HG03280 (cell line): ENCODE measurements around the gene CRYAB.
"Not testable (repeated sequence)": the region's sequence is repeated elsewhere in the genome, so short reads cannot be mapped to it uniquely, and the experiment has no call there.

Experiments
- ATAC-seq: cut with Tn5 transposase; IDR thresholded peaks from one replicate; pipeline ENCODE4 v1.9.1; 2021; ENCODE audit warnings: mild to moderate bottlenecking, moderate library complexity; ENCODE audit not compliant: unreplicated experiment

Gene CRYAB

DNA sequence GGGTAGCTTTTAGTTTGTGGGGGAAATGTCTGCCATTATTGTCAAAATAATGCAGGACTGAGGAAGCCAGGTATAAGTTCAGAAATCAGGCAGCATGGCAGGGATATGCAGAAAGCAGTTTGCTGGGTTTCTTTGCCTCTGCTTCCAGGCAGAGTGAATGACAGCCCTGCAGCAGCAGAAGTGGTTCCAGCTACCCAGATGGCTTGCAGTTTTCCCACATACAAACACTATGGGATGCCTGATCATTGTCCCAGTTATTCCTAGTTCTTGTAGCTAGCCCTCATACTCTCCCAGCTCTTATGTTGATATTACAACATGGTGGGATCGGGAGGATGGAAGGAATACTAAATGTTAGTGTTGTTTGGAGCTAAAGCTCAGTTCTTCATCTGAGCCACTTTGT is 22.7 kb upstream of the CRYAB start:
- ATAC-seq = no peak

DNA sequence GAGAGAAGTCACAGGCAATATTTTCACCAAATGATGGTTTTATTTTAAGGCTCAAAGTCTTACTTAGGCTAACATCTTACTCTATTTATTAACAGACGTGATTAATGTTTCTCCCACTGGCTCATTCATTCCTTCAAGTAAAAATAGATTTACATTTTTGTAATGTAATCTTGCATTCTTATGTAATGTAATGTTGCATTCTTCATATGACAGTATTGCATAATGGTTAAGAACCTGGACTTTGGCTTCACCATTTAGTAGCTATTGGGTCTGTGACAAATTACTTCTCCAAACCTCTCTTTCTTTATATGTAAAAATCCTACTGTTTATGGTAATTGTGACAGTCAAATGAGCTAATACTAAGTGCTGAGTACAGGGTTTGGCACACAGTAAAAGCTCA is 22.3 kb upstream of the CRYAB start:
- no peak for ATAC-seq

DNA sequence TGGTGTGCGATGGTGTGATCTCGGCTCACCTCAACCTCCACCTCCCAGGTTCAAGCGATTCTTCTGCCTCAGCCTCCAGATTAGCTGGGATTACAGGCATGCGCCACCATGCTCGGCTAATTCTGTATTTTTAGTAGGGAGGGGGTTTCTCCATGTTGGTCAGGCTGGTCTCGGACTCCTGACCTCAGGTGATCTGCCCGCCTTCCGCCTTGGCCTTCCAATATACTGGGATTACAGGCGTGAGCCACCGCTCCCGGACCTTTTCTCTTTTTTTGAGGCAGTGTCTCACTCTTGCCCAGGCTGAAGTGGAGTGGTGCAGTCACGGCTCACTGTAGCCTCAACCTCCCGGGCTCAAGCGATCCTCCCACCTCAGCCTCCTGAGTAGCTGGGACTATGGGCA is 21.6 kb upstream of the CRYAB start:
- not testable (repeated sequence) for ATAC-seq

DNA sequence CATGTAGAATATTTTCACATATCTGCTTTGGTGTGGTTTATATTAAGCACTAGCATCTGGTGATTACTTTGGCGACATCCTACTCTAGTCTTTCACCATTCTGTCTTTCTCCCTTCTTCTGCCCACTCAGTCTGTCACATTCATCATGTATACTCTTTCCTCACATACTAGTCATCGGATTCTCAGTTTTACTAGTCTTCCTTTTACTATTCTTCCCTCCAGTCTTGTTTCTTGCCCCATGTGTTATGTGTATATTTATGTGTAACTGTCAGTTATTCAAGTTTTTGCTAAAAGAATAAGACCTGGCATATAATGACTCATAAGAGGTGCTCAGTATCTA is 21.0 kb upstream of the CRYAB start:
- no peak for ATAC-seq

DNA sequence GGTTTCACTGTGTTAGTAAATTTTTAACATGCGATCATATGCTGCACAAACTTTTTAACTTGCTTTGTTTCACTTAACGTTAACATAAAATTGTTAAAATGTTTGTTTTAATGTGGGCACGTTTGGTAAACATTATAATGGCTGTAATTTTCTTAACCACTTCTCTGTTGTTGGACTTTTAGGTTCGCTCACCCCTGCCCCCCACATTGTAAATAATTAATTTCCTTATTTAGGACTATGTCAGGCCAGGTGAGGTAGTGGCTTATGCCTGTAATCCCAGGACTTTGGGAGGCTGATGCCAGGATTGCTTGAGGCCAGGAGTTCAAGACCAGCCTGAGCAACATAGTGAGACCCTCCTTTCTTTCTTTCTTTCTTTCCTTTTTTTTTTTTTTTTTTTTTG is 18.9 kb upstream of the CRYAB start:
- ATAC-seq = no peak

DNA sequence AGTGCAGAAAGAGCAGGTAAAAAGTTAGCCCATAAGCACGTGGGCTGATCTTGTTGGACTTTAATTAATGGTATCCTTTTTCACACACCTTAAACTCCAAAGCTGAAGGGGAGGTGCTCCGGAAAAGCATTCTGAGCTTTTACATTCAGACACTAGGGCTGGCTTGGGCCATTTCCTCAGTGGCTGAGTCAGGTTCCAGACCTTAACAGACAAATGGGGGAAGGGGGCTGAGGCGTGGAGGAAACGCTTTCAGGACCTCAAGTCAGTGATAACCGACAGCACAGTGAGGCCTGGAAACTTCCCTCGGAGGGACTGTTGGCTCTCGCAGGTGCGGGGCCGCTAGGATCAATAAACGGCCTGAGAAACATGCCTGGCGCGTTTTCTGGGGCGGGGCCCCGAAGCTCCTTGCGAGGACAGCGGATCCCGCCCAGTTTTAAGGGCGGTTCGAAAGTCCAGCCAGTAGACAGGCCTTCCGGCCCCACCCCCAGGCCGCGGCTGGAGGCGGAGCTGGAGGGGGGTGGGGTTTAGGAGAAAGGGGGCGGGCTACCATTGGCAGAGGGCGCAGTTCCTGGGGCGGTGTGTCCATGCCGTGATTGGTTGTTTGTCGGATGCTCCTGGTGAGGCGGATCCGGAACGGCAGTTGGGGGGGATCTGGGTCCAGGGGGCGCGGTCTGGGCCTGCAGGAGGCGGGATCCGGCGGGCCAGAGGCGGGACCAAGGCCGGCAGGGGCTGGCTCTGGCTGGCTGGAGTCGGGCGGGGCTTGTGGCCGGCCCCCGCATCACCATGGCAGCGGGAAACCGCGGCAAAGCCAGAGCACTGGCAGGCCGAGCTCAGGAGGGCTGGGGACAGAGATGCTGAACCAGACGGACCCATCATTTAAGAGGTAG is 15.2 kb upstream of the CRYAB start:
- ATAC-seq = peak; percentile 92

DNA sequence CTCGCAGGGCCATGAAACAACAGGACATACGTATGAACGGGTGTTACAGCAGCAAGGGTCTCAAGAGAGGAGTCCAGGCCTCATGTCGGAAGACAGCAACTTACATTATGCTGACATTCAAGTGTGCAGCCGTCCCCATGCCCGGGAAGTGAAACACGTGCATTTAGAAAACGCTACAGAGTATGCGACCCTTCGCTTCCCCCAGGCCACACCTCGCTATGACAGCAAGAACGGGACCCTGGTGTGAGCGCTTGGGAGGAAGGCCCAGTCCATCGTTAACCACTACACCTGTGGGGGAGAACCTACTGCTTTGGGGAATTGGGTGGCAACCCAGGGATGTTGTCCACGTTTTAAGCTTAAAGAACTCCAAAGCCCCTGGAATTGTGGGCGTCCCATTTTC is 14.4 kb upstream of the CRYAB start:
- ATAC-seq = no peak

DNA sequence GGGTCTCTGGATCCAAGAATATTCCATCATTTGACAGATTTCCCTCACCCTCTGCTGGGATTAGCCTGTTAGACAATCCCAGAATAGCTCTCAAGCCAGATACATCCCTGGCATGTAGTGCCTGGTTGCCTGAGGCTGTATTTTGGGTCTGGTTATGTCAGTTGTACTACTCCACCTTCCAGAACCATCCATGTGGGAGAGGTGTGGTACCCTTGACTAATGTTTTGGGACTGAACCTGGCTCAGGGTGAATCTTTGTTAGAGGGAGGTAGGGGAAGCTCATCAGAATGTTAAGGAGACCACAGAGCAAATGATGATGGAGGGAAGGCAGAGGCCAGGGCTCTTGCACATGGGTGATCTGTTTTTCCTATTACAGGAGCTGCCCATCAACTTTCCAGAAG is 12.4 kb upstream of the CRYAB start:
- no peak for ATAC-seq

DNA sequence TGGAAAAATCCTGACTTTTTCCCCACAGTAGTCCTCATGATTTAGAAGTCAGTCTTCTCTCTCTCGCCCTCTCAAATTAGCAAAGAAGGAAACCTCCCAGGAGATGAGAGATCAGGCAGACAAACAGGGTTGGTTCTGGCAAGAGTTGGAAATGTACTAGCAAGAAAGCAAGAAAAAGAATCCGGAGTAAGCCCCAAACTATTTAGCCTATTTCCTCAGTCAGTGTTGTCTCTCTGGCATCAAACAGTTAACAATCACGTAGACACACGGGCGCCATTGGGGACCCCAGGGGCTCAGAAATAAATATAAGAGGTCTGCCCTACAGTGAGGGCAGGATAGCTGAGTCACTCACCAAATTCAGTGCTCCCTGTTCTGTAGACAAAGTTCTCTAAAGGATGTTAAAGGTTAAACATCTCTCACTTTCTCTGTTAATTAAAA is 11.8 kb upstream of the CRYAB start:
- ATAC-seq = no peak

DNA sequence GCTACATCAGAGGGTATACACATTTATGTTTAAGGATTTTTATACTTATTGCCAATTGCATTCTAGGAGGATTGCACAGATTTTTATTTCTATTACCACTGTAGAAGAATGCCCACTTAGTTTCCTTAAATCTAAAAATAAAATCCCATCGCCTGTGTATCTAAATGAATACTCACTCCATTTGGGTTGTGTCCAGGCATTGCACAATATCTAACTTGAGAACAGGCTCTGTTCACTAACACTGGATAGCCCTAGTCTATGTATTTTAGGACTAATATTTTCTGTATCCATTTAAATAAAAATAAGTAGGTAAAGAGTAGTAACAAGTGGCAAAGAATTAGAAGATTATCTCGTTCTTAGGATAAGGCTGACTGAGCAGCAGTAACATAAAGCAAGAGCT is 11.2 kb upstream of the CRYAB start:
- ATAC-seq = no peak

DNA sequence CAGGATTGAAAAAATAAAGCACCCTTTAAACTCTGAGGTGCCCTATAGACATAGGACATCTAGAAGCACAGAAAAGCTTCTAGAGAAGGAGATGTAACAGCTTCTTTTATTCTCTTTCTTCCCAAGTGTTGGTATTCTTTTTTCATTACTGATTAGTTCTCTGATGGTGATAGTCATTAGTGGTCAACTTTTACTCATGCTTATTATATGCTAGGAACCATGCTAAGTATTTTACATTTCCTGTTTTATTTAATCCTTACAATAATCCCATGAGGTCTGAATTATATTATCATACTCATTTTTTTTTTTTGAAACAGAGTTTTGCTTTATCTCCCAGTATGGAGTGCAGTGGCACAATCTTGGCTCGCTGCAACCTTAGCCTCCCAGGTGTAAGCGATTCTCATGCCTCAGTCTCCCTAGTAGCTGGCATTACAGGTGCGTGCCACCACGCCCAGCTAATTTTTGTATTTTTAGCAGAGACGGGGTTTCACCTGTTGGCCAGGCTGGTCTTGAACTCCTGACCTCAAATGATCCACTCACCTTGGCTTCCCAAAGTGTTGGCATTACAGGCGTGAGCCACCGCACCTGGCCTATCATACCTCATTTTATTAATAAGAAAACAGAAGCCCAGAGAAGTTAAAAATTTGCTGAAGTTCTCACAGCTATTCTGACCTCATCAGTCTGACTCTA is 10.1 kb upstream of the CRYAB start:
- no peak for ATAC-seq

DNA sequence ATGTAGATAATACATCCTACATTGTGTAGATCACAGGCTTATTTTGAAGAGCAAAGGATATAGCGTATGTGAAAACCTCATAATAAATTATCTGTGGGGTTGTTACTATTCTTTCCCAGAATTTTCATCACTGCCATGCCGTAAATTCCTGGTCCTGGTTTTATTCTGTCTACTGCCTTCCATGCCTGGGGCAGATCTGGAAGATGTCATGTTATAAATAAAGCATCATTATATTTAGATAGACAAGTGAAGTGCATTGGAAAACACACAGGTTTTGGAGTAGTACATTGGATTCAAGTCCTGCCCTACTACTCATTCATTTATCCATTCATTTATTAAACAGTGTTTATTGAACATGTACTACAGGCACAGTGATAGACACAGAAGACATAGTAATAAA is 9.3 kb upstream of the CRYAB start:
- no peak for ATAC-seq

DNA sequence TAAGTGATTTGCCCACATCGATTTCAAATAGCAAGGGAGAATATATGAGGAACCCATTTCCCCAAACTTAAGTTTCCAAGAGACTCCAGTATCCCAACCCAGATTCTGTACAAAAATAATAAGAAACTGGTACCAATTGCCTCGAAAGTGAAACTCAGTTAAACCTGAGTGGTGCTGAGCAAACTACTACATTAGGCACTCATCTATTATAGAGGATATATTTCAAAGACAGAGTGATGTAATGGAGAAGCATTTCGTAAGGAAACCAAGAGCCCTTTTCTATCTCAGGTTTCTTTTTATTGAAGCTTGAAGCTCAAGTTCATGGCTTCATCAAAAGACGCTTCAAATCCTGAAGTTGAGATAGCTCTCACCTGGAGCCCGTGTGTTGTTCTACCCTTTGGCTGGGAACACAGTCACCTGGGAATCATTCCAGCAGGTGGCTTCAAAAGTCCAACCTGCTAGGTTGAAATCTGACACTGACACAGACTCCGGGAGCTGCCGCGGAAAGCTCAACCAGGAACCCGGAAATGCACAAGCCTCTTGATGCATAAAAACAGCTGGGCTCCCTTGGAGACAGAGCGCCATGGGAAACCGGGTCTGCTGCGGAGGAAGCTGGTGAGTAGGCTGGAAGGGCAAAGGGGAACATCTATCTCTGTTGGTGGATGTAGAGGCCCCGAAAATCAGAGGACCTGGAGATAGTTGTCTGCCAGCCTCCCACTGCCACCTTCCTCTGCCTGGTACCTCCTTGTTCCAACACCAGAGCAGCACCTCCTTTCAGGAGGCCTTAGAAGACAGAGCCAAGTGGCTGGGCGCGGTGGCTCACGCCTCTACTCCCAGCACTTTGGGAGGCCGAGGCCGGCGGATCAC is 7.1 kb upstream of the CRYAB start, which contains the start of gene C11orf52:
Gene C11orf52, plus strand, starts transcription at position 524 of the 867 bp plus-strand sequence. Its CDS starts 60 bp downstream, at position 584.
- ATAC-seq = no peak

DNA sequence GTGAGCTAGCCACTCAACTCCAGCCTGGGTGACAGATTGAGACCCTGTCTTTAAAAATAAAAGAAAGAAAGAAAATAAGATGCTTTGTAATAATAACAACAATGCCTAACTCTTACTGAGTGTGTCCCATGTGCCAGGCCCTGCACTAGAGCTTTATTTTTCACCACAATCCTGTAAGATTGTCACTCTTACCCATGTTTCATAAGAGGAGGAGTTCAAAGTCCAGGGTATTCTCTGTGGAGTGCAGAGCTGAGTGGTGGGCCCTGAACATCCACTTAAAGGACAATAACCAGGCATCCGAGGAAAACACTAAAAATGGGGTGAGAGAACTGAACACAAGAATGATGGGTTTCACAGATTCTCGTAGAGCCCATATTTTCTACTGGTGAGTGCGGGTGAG is 6.2 kb upstream of the CRYAB start:
- ATAC-seq = no peak

DNA sequence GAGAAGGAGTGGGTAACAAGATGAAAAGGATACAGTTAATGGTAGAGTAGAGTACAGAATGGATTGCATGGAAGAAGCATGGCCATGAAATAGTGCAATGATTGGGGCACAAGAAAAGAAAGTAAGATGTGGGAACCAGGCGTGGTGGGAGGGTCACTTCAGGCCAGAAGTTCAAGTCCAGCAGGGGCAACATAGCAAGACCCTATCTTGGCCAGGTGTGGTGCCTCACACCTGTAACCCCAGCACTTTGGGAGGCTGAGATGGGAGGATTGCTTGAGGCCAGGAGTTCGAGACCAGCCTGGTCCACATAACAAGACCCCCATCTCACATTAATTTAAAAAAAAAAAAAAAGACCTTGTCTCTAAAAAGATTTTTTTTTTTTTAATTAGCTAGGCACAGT is 5.7 kb upstream of the CRYAB start:
- ATAC-seq = no peak

DNA sequence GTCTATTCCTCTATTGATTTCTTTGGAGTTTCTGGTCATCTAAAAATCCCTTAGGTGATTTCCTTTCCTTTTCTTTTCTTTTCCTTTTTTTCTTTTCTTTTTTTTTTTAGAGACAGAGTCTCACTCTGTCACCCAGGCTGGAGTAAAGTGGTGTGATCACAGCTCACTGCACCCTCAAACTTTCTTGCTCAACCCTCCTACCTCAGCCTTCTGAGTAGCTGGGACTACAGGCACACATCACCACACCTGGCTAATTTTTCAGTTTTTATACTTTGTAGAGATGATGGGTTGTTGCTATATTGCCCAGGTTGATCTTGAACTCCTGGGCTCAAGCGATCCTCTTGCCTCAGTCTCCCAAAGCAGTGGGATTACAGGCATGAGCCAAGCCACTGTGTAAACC is 5.2 kb upstream of the CRYAB start:
- no peak for ATAC-seq

DNA sequence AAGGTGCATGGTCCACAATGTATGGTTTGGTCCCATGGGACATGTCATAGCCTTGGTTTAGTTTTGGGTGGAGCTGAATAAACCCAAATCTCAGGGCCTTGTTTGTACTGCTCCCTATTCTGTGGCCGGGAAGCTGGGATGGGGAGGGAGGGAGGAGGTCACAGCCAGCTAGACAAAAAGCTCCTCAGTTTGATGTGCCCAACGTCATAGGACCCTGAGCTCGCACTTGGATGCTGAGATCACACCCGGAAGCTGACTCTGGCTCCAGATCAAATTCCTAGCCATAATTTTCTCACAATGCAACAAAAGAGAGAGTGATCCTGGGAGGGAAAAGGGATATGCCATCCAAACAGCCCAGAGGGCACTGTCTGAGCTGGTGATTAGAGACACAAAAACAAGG is 2.4 kb upstream of the CRYAB start:
- ATAC-seq = no peak

DNA sequence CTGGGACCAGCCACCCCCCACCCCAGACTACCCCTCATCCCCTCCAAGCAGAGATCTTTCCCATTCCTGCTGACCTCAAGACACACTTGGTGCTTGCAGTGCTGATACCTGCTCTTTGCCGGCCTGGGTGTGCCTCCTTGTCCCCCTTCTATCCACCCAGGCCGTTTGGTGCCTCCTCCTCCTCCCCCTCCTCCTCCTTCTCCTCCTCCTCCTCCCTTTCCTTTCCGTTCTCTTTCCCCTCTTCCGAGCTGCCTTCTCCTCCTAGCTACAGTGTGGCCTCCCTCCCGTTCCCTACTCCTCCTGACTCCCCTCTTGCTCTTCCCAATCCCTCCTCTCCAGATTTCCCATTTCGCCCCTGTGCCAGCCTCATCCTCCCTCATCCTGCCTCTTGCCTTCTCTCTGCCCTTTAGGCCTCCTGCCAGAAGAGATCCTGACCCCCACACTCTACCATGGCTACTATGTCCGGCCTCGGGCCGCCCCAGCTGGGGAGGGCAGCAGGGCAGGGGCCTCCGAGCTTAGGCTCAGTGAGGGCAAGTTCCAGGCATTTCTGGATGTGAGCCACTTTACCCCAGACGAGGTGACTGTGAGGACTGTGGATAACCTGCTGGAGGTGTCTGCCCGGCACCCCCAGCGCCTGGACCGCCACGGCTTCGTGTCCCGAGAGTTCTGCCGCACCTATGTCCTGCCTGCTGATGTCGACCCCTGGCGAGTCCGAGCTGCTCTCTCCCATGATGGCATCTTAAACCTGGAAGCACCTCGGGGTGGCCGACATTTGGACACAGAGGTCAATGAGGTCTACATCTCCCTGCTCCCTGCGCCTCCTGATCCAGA is 1.7 kb upstream of the CRYAB start:
- ATAC-seq = no peak

DNA sequence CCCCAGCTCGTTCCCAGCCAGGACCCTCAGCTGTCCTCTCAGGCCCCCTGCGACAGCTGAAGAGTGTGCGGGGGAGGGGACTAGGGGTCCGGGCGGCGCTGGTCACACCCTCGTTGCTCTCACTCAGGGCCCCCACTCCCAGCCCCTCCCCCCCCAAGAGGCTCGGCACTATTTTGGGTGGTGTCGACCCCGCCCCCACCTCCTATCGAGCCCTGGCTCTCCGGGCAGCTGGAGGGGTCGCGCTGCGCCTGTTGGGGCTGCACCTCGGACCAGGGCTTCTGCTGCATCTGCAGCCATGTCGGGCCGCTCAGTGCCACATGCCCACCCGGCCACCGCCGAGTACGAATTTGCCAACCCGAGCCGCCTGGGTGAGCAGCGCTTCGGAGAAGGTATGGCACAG is 965 bp upstream of the CRYAB start, which contains the start of gene HSPB2:
Gene HSPB2, plus strand, starts transcription at position 200 of the 400 bp plus-strand sequence. Its CDS starts 96 bp downstream, at position 296.
- no peak for ATAC-seq
